Omental fat pad (tissue), 4 donors: ENCODE results near the gene CBARP. TPM values are rescaled to one million over a fixed set of nuclear protein-coding genes. Genes with fewer than 3 reads are reported as not detected.

Experiments used
- ATAC-seq: fragments of 150-250 bp; one replicate; pipeline ENCODE4 v1.9.1; 2016; ENCODE audit warnings: mild to moderate bottlenecking, moderate library complexity; ENCODE audit not compliant: low FRiP score
- DNase-seq: peaks from one replicate; pipeline ENCODE4 v3.0.0-alpha.2; 2019; ENCODE audit warnings: low spot score
- CTCF ChIP-seq, 3 donors: fragments of 450-650 bp; IDR thresholded peaks; one replicate each; pipeline ENCODE4 v1.5.1; 2016 to 2017; ENCODE audit warnings: antibody characterized with exemption in 3 of 3, mild to moderate bottlenecking in 3 of 3, moderate library complexity in 2 of 3
- total RNA-seq, 4 donors: library from RNA; depleted of rRNA; stranded (reverse); fragments of >200 nt; gene quantifications; one replicate each; pipeline ENCODE4 v1.1.0, GENCODE V29; 2016

Gene CBARP
- total RNA-seq, 4 donors from 2014 or later: 0.63 to 19.6 (median 2.2) TPM; not detected in 1

DNA sequence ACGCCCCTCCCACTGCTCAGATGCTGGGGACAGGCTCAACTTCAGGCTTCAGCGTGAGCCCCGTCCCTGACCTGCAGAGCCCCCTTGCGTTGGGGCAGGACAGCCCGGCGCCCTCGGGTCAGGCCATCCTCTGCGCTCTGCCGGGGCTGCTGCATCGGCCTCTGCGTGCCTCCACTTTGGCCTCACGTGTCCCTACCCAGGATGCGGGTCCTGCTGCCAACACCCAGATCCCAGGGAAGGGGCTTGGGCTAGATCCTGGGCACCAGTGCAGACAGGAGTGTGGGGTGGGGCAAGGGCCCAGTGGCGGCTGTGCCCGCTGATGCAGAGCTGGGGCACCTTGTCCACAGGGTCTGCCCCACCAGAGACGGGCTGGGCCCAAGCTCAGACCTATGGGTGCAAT, 13.0 kb downstream of the CBARP start:
- DNase-seq (no peak), ATAC-seq (no peak)
- no peak for TF ChIP-seq CTCF (IDR thresholded peaks at IDR 0.05)

- ATAC-seq: no peak
- no peak for DNase-seq
- TF ChIP-seq CTCF (IDR thresholded peaks at IDR 0.05): no peak
These were observed 13.6 kb downstream of the CBARP start for GRCh38 chr19:1224047-1224825.

GRCh38 chr19:1223018-1223855, 14.6 kb downstream of the CBARP start:
- no peak for TF ChIP-seq CTCF (IDR thresholded peaks at IDR 0.05)
- ATAC-seq: peak; percentile 36
- DNase-seq: no peak

GRCh38 chr19:1222394-1222793, 15.4 kb downstream of the CBARP start:
- ATAC-seq: no peak
- TF ChIP-seq CTCF (IDR thresholded peaks at IDR 0.05): no peak
- no peak for DNase-seq

DNA sequence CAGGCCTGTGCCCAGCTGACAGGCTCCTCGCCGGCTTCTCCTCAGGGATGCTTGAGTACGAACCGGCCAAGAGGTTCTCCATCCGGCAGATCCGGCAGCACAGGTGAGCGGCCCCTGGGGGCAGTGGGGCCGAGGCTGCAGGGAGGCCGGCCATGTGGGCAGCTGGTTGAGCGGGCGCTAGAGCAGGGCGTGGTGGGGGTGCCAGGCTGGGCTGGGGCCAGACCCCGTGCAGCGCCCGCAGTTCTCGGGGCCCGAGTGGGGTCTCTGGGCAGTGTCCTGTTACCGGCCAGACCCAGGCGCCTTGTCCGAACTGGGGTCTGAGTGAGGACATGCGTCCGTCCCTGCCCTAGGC, 15.9 kb downstream of the CBARP start:
- DNase-seq (no peak), ATAC-seq (no peak)

More for the DNA sequence above, 15.9 kb downstream of the CBARP start:
- no peak for TF ChIP-seq CTCF (IDR thresholded peaks at IDR 0.05)
